H1 (cell line): ENCODE measurements around the gene JAM2. TPM values are rescaled to one million over a fixed set of nuclear protein-coding genes. Genes with fewer than 3 reads are reported as not detected.

Source experiments
- E2F6 ChIP-seq: IDR thresholded peaks from 2 replicates; pipeline ENCODE4 v1.6.1; 2012; ENCODE audit warnings: inconsistent platforms
- RAD21 ChIP-seq, 2 experiments: IDR thresholded peaks in 1 of 2; conservative IDR thresholded peaks in 1 of 2; 2 replicates each; pipeline ENCODE4 v1.6.1; 2011; ENCODE audit warnings: low read depth in 2 of 2, low read length in 2 of 2, improper control_type of control experiment in 1 of 2, inconsistent platforms in 1 of 2, mild to moderate bottlenecking in 1 of 2, moderate library complexity in 1 of 2
- SIX5 ChIP-seq: IDR thresholded peaks from 2 replicates; pipeline ENCODE4 v1.6.1; 2011; ENCODE audit warnings: mild to moderate bottlenecking, low read depth, low read length
- SP1 ChIP-seq: IDR thresholded peaks from 2 replicates; pipeline ENCODE4 v1.6.1; 2011; ENCODE audit warnings: low read depth, low read length
- TCF12 ChIP-seq: IDR thresholded peaks from 2 replicates; pipeline ENCODE4 v1.6.1; 2011; ENCODE audit warnings: low read depth, mild to moderate bottlenecking, low read length
- YY1 ChIP-seq: IDR thresholded peaks from 2 replicates; pipeline ENCODE4 v1.6.1; 2011; ENCODE audit warnings: low read depth, mild to moderate bottlenecking, low read length
- polyA plus RNA-seq, 7 experiments: library from polyadenylated mRNA; depleted of rRNA in 3 of 7; stranded (reverse) in 5 of 7; unstranded in 2 of 7; fragments of >200 nt in 5 of 7; fragments of 200-250 nt in 2 of 7; gene quantifications; 1 replicate in 5 of 7; 2 replicates in 1 of 7; 4 replicates in 1 of 7; pipeline versions ENCODE4 v1.2.1 to v1.2.3, GENCODE V29; 2011 to 2013; ENCODE audit warnings: missing spikeins in 2 of 7, mixed read lengths in 2 of 7
- total RNA-seq: library from RNA; stranded (reverse); fragmentation: NEBNext Ultra II Directional; extraction: Animal tissue kit (Norgen Biotek cat#: 25700); gene quantifications from 2 replicates; pipeline ENCODE4 v1.2.1, GENCODE V29; 2021

JAM2 gene
- total and polyA plus RNA-seq, 2 of the 8 experiments (the other 6 are each of a cell fraction or from before 2014, with no cell fraction given), result 4.9 to 9.5 TPM

GRCh38 chr21:25638660-25639550 is at the start of gene JAM2 (continued):
- TF ChIP-seq RAD21 (IDR thresholded peaks at IDR 0.05 in 1 of 2, conservative IDR thresholded peaks at IDR 0.05 in 1 of 2; ENCODE audit: low read depth in 2 of 2, low read length in 2 of 2), result no peak
- no peak for TF ChIP-seq SP1
- TF ChIP-seq TCF12, result no peak
- TF ChIP-seq YY1, result no peak
- TF ChIP-seq E2F6, result no peak
- TF ChIP-seq SIX5, result no peak
